Fibroblast of skin of abdomen (primary cell): ENCODE measurements around the gene YJEFN3.

Experiments
- DNase-seq: peaks from one replicate; pipeline ENCODE4 v3.0.0-alpha.2; 2013

The YJEFN3 gene

GRCh38 chr19:19540064-19540714, 11.5 kb downstream of the YJEFN3 start:
- peak; percentile 69 for DNase-seq

- no peak for DNase-seq
These were observed 12.2 kb downstream of the YJEFN3 start for GRCh38 chr19:19540715-19541515.

DNA sequence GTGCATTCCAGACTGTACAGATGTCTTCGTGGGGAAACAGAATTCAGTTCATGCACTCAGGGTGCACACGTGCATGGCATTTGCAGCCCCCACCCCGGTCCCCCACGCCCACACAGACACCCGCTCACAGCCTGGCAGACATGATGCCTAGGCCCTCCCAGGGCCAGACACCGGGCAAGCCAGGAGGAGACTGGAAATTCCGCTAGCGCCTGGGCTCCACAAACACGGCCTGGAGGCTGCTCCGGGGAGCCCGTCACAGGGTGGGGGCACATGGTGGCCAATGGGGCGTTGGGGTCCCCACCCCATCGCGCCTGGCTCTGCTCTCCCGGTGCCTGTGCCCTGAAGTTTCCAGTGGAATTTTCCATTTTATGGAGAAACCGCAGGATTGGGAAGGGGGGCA, 12.9 kb downstream of the YJEFN3 start:
- no peak for DNase-seq

GRCh38 chr19:19542507-19542906, 13.8 kb downstream of the YJEFN3 start:
- DNase-seq: no peak

GRCh38 chr19:19543101-19543500, 14.4 kb downstream of the YJEFN3 start:
- DNase-seq: no peak

- no peak for DNase-seq
These were observed 14.9 kb downstream of the YJEFN3 start for GRCh38 chr19:19543640-19544039.

- no peak for DNase-seq
These were observed 15.7 kb downstream of the YJEFN3 start for GRCh38 chr19:19544257-19544953.

DNA sequence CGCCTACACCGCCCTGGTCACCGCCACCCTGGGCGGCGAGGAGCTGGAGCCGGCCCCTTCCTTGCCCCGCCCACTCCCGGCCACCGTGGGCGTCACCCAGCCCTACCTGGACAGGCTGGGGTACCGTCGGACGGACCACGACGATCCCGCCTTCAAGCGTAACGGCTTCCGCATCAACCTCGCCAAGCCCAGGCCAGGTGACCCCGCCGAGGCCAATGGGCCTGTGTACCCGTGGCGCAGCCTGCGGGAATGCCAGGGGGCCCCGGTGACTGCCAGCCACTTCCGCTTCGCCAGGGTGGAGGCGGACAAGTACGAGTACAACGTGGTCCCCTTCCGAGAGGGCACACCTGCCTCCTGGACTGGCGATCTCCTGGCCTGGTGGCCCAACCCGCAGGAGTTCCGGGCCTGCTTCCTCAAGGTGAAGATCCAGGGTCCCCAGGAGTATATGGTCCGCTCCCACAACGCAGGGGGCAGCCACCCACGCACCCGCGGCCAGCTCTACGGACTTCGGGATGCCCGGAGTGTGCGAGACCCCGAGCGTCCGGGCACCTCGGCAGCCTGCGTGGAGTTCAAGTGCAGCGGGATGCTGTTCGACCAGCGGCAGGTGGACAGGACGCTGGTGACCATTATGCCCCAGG, 16.4 kb downstream of the YJEFN3 start:
- DNase-seq: no peak

DNA sequence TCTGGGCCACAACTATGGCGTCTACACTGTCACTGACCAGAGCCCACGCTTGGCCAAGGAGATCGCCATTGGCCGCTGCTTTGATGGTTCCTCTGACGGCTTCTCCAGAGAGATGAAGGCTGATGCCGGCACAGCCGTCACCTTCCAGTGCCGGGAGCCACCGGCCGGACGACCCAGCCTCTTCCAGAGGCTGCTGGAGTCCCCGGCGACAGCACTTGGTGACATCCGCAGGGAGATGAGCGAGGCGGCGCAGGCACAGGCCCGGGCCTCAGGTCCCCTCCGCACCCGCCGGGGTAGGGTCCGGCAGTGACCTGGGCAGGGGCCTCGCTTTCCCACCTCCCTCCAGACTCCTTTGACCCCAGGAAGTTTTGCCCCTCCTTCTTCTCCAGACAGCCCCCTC, 17.0 kb downstream of the YJEFN3 start:
- DNase-seq: no peak

DNA sequence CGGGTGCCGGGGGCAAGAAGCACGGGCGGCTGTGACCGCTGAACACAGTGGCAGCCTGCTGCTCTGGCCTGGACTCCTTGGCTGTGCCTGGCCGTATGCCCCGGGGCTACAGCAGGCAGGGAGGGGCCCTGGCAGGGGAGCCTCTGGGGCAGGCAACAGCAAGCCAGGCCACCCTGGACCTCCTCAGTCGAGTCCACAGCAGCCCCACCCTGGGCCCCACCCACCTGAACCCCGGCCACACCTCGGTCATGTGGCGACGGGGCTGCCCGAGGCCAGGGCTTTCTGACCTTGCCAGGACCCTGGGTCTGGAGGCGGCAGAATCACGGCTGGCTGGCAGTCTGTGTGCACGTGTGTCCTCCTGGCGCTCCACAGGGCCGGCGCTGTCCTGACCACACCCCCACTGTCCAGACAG, 18.0 kb downstream of the YJEFN3 start:
- DNase-seq: no peak

- DNase-seq: no peak
These were observed 19.1 kb downstream of the YJEFN3 start for GRCh38 chr19:19547674-19548336.

- DNase-seq: no peak
These were observed 20.4 kb downstream of the YJEFN3 start for GRCh38 chr19:19548915-19549759.

- DNase-seq: no peak
These were observed 21.2 kb downstream of the YJEFN3 start for GRCh38 chr19:19549804-19550464.

GRCh38 chr19:19550485-19550929, 21.8 kb downstream of the YJEFN3 start:
- DNase-seq: peak; percentile 94

DNA sequence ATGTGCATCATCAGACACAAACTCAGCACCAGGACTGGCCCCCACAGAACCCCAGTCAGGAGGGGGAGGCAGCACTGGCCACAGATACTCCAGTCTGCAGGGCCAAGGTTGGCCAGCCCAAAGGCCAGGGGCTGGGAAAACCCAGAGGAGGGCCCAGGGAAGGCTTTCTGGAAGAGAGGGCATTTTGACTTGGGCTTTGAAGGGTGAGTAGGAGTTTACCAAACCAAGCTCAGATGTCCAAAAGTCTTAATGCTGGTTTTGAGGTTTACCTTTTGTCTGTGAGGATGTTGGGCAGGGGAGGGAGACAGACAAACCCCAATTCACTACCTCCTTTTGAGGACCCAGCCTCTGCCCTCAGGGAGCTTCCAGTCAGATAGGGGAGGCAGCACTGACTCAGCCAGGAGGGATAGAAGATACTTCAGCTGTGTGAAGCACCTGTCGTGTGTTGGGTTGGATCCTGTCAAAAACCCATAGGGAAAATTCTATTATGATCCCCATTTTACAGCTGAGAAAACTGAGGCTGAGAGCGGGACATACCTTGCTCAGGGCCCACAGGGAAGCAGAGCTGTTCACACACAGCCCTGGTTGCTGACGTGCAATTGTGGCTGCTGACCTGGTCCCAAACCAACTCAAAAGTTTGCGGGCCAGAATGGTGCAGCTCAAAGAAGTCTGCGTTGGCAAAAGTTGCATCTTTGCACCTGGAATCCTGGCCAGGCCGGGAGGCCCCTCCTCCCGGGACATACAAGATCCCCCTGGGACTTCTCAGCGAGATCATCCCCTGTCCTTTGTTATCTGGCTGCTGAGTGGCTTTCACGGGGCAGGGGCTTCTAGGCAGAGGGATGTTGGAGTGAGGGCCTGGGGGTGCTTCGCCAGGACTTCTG, 22.5 kb downstream of the YJEFN3 start:
- DNase-seq: no peak

GRCh38 chr19:19551853-19552192, 23.1 kb downstream of the YJEFN3 start:
- no peak for DNase-seq

- DNase-seq: peak; percentile 40
These were observed 24.1 kb downstream of the YJEFN3 start for GRCh38 chr19:19552798-19553197.

- DNase-seq: no peak
These were observed 25.0 kb downstream of the YJEFN3 start for GRCh38 chr19:19553670-19554069.

DNA sequence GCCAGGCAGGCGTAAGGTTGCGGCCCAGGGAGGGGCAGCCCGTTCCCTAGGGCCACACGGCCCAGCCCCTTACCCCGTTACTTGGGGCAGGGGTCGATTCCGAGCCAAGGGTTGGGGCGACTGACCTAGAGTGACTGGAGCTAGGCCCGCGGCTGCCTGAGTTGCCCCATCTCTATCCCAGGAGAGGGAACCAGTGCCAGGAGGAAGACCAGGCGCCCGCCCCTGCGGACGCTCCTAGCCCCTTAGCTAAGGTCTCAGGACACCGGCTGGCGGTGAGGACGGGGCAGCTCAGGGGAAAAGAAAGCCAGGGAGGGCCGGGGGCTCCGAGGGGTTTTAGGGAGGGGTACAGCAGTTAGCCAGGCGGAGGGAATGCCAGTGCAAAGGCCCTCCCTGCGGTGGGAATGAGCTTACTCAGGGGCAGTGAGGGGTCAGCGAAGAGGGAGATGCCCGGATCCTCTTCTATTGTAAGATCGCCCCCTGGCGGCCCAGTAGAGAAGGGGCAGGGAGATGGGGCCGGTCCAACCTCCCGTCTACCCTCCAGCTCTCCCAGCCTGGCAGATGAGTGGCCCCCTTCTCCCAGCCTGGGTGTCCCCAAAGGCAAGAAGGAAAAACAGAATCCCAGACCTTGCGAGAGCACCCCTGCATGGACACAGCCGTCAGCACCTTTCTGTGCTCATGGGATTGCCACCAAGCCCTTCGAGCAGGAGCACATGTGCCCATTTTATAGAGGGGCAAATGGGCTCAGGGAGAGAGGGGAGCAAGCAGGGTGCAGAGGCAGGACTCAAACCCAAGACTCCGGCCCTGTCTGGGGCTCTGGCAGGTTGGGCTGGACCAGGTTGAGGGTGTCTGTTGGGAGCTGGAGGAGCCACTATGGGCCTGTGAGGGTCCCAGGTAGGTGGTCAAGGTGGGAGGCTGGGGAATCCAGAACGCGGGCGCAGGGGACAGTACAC, 25.6 kb downstream of the YJEFN3 start:
- peak; percentile 37 for DNase-seq
